Mesothelial cell of epicardium (in vitro differentiated cells): ENCODE measurements around the gene WWOX. TPM values are rescaled to one million over a fixed set of nuclear protein-coding genes. Genes with fewer than 3 reads are reported as not detected.

ENCODE experiments used
- DNase-seq, 2 experiments: peaks; one replicate each; pipeline ENCODE4 v3.0.0; 2021; ENCODE audit warnings: low spot score in 2 of 2; ENCODE audit not compliant: unreplicated experiment in 2 of 2
- H3K27ac Mint-ChIP-seq: 2 replicates; pipeline ENCODE4 v1.8.0; 2021; ENCODE audit warnings: mixed read lengths
- H3K27me3 Mint-ChIP-seq: 2 replicates; pipeline ENCODE4 v1.8.0; 2021; ENCODE audit warnings: low read depth, mixed read lengths
- H3K36me3 Mint-ChIP-seq: 2 replicates; pipeline ENCODE4 v1.8.0; 2021; ENCODE audit warnings: mixed read lengths
- H3K4me1 Mint-ChIP-seq: 2 replicates; pipeline ENCODE4 v1.8.0; 2021; ENCODE audit warnings: mixed read lengths
- H3K4me3 Mint-ChIP-seq: 2 replicates; pipeline ENCODE4 v1.8.0; 2021; ENCODE audit warnings: mild to moderate bottlenecking, moderate library complexity, mixed read lengths
- H3K9me3 Mint-ChIP-seq: 2 replicates; pipeline ENCODE4 v1.8.0; 2021; ENCODE audit warnings: mixed read lengths
- CTCF ChIP-seq: fragments of 200-600 bp; sonication (generic); IDR thresholded peaks from one replicate; pipeline ENCODE4 v1.5.0; 2021; ENCODE audit warnings: antibody characterized with exemption; ENCODE audit not compliant: unreplicated experiment
- total RNA-seq: library from RNA; stranded (reverse); gene quantifications from 3 replicates; pipeline ENCODE4 v1.2.1, GENCODE V29; 2021

Gene WWOX
- total RNA-seq, 1 donor from 2014 or later = 29.7 TPM

- Mint-ChIP-seq H3K36me3 (no peaks in the 10 kb centered on the region), H3K27ac (no peak overlapping the region), H3K4me1 (peaks cover 19% of the 10 kb centered on the region)
These were observed 779.1 kb downstream of the WWOX start for GRCh38 chr16:78878570-78878969.

GRCh38 chr16:78879011-78879410 is 779.6 kb downstream of the WWOX start:
- H3K27ac Mint-ChIP-seq = no peak overlapping the region
- H3K4me3 Mint-ChIP-seq = no peak overlapping the region
- DNase-seq = no peak
- H3K9me3 Mint-ChIP-seq = no peaks in the 10 kb centered on the region
- TF ChIP-seq CTCF = no peak
- no peaks in the 10 kb centered on the region for H3K27me3 Mint-ChIP-seq
- H3K4me1 Mint-ChIP-seq = peaks cover 19% of the 10 kb centered on the region
- no peaks in the 10 kb centered on the region for H3K36me3 Mint-ChIP-seq

More at GRCh38 chr16:78878570-78878969, 779.1 kb downstream of the WWOX start:
- no peak for TF ChIP-seq CTCF
- no peak for DNase-seq
- Mint-ChIP-seq H3K27me3 (no peaks in the 10 kb centered on the region), H3K9me3 (no peaks in the 10 kb centered on the region), H3K4me3 (no peak overlapping the region)

GRCh38 chr16:78882150-78882549 is 782.7 kb downstream of the WWOX start:
- H3K27me3 Mint-ChIP-seq = peaks cover 4% of the 10 kb centered on the region

GRCh38 chr16:78882751-78883150 is 783.3 kb downstream of the WWOX start:
- no peaks in the 10 kb centered on the region for H3K9me3 Mint-ChIP-seq
- H3K4me3 Mint-ChIP-seq = no peak overlapping the region
- H3K27ac Mint-ChIP-seq = no peak overlapping the region
- no peak for TF ChIP-seq CTCF
- DNase-seq = no peak
- peaks cover 11% of the 10 kb centered on the region for H3K4me1 Mint-ChIP-seq
- H3K36me3 Mint-ChIP-seq = no peaks in the 10 kb centered on the region
- H3K27me3 Mint-ChIP-seq = peaks cover 4% of the 10 kb centered on the region

More at GRCh38 chr16:78882150-78882549, 782.7 kb downstream of the WWOX start:
- no peak overlapping the region for H3K4me3 Mint-ChIP-seq
- no peak overlapping the region for H3K27ac Mint-ChIP-seq
- no peaks in the 10 kb centered on the region for H3K36me3 Mint-ChIP-seq
- no peaks in the 10 kb centered on the region for H3K9me3 Mint-ChIP-seq
- no peak for TF ChIP-seq CTCF
- peaks cover 11% of the 10 kb centered on the region for H3K4me1 Mint-ChIP-seq
- no peak for DNase-seq

GRCh38 chr16:78884204-78884603 is 784.8 kb downstream of the WWOX start:
- Mint-ChIP-seq H3K4me1 (peaks cover 8% of the 10 kb centered on the region), H3K27ac (no peak overlapping the region), H3K27me3 (peaks cover 7% of the 10 kb centered on the region), H3K36me3 (no peaks in the 10 kb centered on the region), H3K9me3 (no peaks in the 10 kb centered on the region), H3K4me3 (no peak overlapping the region)
- no peak for DNase-seq
- TF ChIP-seq CTCF = no peak

- no peak overlapping the region for H3K27ac Mint-ChIP-seq
- no peaks in the 10 kb centered on the region for H3K36me3 Mint-ChIP-seq
- peaks cover 7% of the 10 kb centered on the region for H3K27me3 Mint-ChIP-seq
- TF ChIP-seq CTCF = no peak
- no peak overlapping the region for H3K4me3 Mint-ChIP-seq
- DNase-seq = no peak
- H3K9me3 Mint-ChIP-seq = no peaks in the 10 kb centered on the region
- H3K4me1 Mint-ChIP-seq = no peaks in the 10 kb centered on the region
These were observed 789.9 kb downstream of the WWOX start for GRCh38 chr16:78889346-78889745.
